Measurements from ENCODE around the gene LRIG3. TPM values are rescaled to one million over a fixed set of nuclear protein-coding genes. Genes with fewer than 3 reads are reported as not detected.

The LRIG3 gene
- total and polyA plus RNA-seq, 8 donors: 26.8 to 61.1 (median 40.6) TPM

GRCh38 chr12:58895053-58895452, 25.3 kb downstream of the LRIG3 start:
- intact Hi-C loops (cut with DNase I): no loop called here
- TF ChIP-seq, protein P1, sequence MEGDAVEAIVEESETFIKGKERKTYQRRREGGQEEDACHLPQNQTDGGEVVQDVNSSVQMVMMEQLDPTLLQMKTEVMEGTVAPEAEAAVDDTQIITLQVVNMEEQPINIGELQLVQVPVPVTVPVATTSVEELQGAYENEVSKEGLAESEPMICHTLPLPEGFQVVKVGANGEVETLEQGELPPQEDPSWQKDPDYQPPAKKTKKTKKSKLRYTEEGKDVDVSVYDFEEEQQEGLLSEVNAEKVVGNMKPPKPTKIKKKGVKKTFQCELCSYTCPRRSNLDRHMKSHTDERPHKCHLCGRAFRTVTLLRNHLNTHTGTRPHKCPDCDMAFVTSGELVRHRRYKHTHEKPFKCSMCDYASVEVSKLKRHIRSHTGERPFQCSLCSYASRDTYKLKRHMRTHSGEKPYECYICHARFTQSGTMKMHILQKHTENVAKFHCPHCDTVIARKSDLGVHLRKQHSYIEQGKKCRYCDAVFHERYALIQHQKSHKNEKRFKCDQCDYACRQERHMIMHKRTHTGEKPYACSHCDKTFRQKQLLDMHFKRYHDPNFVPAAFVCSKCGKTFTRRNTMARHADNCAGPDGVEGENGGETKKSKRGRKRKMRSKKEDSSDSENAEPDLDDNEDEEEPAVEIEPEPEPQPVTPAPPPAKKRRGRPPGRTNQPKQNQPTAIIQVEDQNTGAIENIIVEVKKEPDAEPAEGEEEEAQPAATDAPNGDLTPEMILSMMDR (IDR thresholded peaks at IDR 0.05): no peak

GRCh38 chr12:58894040-58894439, 26.3 kb downstream of the LRIG3 start:
- peaks cover 0 to 11% of the 10 kb centered on the region in 2 donors for H3K36me3 ChIP-seq
- TF ChIP-seq, protein P1 (IDR thresholded peaks at IDR 0.05): no peak
- no peak overlapping the region for H3K27ac ChIP-seq
- H3K27me3 ChIP-seq: no peaks in the 10 kb centered on the region
- DNase-seq: no peak
- no peak overlapping the region for H3K4me3 ChIP-seq
- intact Hi-C loops (cut with DNase I): no loop called here
- peaks cover 0 to 14% of the 10 kb centered on the region in 2 donors for H3K4me1 ChIP-seq
- H3K9me3 ChIP-seq: no peaks in the 10 kb centered on the region
- no peak for ATAC-seq

More at GRCh38 chr12:58895053-58895452, 25.3 kb downstream of the LRIG3 start:
- ATAC-seq (no peak), DNase-seq (no peak)
- Histone ChIP-seq H3K9me3 (no peaks in the 10 kb centered on the region), H3K4me3 (no peak overlapping the region), H3K36me3 (peaks cover 0 to 1% of the 10 kb centered on the region in 2 donors), H3K27ac (no peak overlapping the region), H3K27me3 (no peaks in the 10 kb centered on the region), H3K4me1 (peaks cover 0 to 14% of the 10 kb centered on the region in 2 donors)

- H3K4me1 ChIP-seq: peaks cover 0 to 14% of the 10 kb centered on the region in 2 donors
- no peak for DNase-seq
- TF ChIP-seq, protein P1 (IDR thresholded peaks at IDR 0.05): no peak
- intact Hi-C loops (cut with DNase I): no loop called here
- no peaks in the 10 kb centered on the region for H3K27me3 ChIP-seq
- H3K4me3 ChIP-seq: no peak overlapping the region
- H3K27ac ChIP-seq: no peak overlapping the region
- H3K36me3 ChIP-seq: peaks cover 0 to 12% of the 10 kb centered on the region in 2 donors
- H3K9me3 ChIP-seq: no peaks in the 10 kb centered on the region
- no peak for ATAC-seq
Measured at GRCh38 chr12:58893495-58893894, 26.8 kb downstream of the LRIG3 start.

- H3K4me1 ChIP-seq: peaks cover 0 to 14% of the 10 kb centered on the region in 2 donors
- H3K27ac ChIP-seq: no peak overlapping the region
- H3K4me3 ChIP-seq: no peak overlapping the region
- TF ChIP-seq, protein P1 (IDR thresholded peaks at IDR 0.05): no peak
- intact Hi-C loops (cut with DNase I): no loop called here
- no peaks in the 10 kb centered on the region for H3K27me3 ChIP-seq
- ATAC-seq (no peak), DNase-seq (no peak)
- peaks cover 0 to 37% of the 10 kb centered on the region in 2 donors for H3K36me3 ChIP-seq
- no peaks in the 10 kb centered on the region for H3K9me3 ChIP-seq
Measured at GRCh38 chr12:58889557-58889956, 30.7 kb downstream of the LRIG3 start.

DNA sequence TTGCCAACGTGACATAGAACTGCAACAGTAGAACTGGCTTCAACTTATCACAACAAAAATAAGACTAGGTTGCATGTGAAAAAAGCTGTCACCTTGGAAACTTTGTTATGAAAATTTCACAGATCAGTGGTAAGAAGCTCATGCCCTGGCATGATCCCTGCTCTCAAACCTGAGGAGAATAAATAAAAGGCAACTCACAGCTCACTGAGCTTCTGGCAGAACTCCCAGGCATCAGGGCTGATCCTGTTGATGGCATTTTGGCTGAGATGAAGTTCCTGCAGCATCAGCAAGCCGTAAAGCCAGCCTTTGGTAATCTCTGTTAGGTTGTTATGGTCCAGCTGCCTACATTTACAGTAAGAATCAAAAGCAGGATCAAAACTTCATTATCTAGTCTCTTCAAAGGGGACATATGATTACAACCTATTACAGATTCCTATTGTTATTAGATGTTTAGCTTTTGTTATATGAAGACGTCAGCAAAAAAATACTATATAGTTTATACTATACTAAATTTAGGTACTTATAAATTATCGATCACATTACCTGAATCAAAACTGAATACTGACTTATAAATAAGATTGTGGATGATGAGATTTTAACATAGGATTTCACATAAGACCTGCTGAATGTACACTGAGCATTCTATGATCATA, 32.0 kb downstream of the LRIG3 start:
- DNase-seq (peak in 1 of 4 donors; percentile 45), ATAC-seq (peak; percentile 53)
- intact Hi-C loops (cut with DNase I): no loop called here
- H3K4me1 ChIP-seq: peaks cover 0 to 5% of the 10 kb centered on the region in 2 donors
- no peaks in the 10 kb centered on the region for H3K9me3 ChIP-seq
- H3K36me3 ChIP-seq: peaks cover 0 to 37% of the 10 kb centered on the region in 2 donors
- H3K4me3 ChIP-seq: no peak overlapping the region
- peak overlapping the region in 1 of 2 donors; percentile 4 for H3K27ac ChIP-seq
- H3K27me3 ChIP-seq: no peaks in the 10 kb centered on the region
- TF ChIP-seq, protein P1 (IDR thresholded peaks at IDR 0.05): no peak
